GM23248 (cell line): ENCODE data around the gene BTN2A1.

ENCODE experiments used
- EZH2 ChIP-seq: fragments of 200-600 bp; sonication (generic); IDR thresholded peaks from 2 replicates; pipeline ENCODE4 v1.6.1; 2018; ENCODE audit warnings: antibody characterized with exemption, mild to moderate bottlenecking; ENCODE audit not compliant: insufficient read depth, poor library complexity, severe bottlenecking
- EZH2phosphoT487 ChIP-seq: fragments of 200-600 bp; sonication (generic); IDR thresholded peaks from 2 replicates; pipeline ENCODE4 v1.6.1; 2018; ENCODE audit warnings: antibody characterized with exemption, moderate library complexity, mild to moderate bottlenecking, low read depth; ENCODE audit not compliant: insufficient read depth

DNA sequence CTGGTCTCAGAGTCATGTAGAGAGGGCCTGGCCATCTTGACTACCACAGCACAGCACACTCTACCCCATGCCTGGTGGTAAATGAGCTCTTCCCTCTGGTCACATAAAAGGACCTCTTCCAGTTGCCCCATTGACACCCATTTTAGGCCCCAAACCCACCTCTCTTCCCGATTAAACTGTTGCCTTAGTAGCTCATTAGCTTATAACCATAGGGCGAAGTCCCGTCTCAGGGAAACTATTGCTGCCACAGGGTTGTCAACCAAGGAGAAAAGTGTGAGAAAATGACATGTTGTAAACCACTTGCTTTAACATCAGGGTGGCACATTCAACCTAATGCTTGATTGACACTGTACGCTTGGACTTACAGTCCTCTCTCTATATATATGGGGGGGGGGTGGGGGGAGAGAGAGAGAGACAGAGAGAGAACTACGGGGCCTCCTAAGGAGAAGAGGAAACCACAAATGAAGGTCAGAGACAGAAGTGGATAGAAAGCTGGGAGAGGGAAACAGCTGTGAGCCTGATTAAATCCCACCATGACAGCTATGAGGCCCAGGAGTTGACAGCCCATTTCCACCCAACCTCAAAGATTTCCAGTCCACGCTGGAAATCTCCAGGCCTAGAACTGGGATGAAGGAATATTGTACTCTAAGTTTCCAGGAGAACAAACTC lies 27.5 kb downstream of the BTN2A1 start:
- TF ChIP-seq EZH2 (no peak), EZH2phosphoT487 (no peak)
